Liver (tissue), 9 donors: Measurements from ENCODE around the gene SRGAP1. TPM values are rescaled to one million over a fixed set of nuclear protein-coding genes. Genes with fewer than 3 reads are reported as not detected.

Experiments used
- DNase-seq: peaks from one replicate; pipeline ENCODE4 v3.0.0-alpha.2; 2017; ENCODE audit warnings: low spot score
- H3K27ac ChIP-seq, 2 donors: one replicate each; pipeline ENCODE4 v1.7.0; 2013; ENCODE audit warnings: inconsistent platforms in 2 of 2, low read length in 2 of 2, control low read depth in 1 of 2, low read depth in 1 of 2, mild to moderate bottlenecking in 1 of 2
- H3K27me3 ChIP-seq, 4 donors: one replicate each; pipeline versions ENCODE4 v1.6.1 to v1.7.0; 2013; ENCODE audit warnings: low read length in 3 of 4, inconsistent platforms in 1 of 4, mild to moderate bottlenecking in 1 of 4, moderate library complexity in 1 of 4; ENCODE audit not compliant: control insufficient read depth in 4 of 4, insufficient read depth in 4 of 4
- H3K36me3 ChIP-seq, 4 donors: one replicate each; pipeline versions ENCODE4 v1.6.1 to v1.7.0; 2013; ENCODE audit warnings: low read length in 3 of 4, mild to moderate bottlenecking in 3 of 4, low read depth in 1 of 4, moderate library complexity in 1 of 4; ENCODE audit not compliant: control insufficient read depth in 4 of 4, insufficient read depth in 3 of 4
- H3K4me1 ChIP-seq, 4 donors: one replicate each; pipeline versions ENCODE4 v1.6.1 to v1.7.0; 2013; ENCODE audit warnings: low read length in 3 of 4, mild to moderate bottlenecking in 3 of 4, moderate library complexity in 1 of 4; ENCODE audit not compliant: control insufficient read depth in 4 of 4, insufficient read depth in 4 of 4
- H3K4me3 ChIP-seq, 3 donors: one replicate each; pipeline versions ENCODE4 v1.6.1 to v1.7.0; 2013; ENCODE audit warnings: low read length in 3 of 3, control low read depth in 1 of 3, low read depth in 1 of 3, mild to moderate bottlenecking in 1 of 3
- H3K9ac ChIP-seq, 2 donors: one replicate each; pipeline ENCODE4 v1.7.0; 2013; ENCODE audit warnings: low read length in 2 of 2, mild to moderate bottlenecking in 2 of 2, moderate library complexity in 2 of 2, control low read depth in 1 of 2, low read depth in 1 of 2
- H3K9me3 ChIP-seq, 4 donors: one replicate each; pipeline versions ENCODE4 v1.6.1 to v1.7.0; 2013; ENCODE audit warnings: low read length in 3 of 4; ENCODE audit not compliant: control insufficient read depth in 4 of 4
- FOXA2 ChIP-seq: IDR thresholded peaks from 2 replicates; pipeline ENCODE4 v1.6.1; 2016; ENCODE audit warnings: antibody characterized with exemption
- HNF4A ChIP-seq, 2 donors: conservative IDR thresholded peaks; 2 replicates each; pipeline ENCODE4 v1.6.1; 2016; ENCODE audit warnings: antibody characterized with exemption in 2 of 2, mild to moderate bottlenecking in 2 of 2
- JUND ChIP-seq, 2 donors: IDR thresholded peaks; 2 replicates each; pipeline ENCODE4 v1.6.1; 2016; ENCODE audit warnings: antibody characterized with exemption in 2 of 2
- NR2F2 ChIP-seq: IDR thresholded peaks from 2 replicates; pipeline ENCODE4 v1.6.1; 2016; ENCODE audit warnings: antibody characterized with exemption
- RAD21 ChIP-seq, 2 donors: IDR thresholded peaks; 2 replicates each; pipeline ENCODE4 v1.6.1; 2016; ENCODE audit warnings: antibody characterized with exemption in 2 of 2, mild to moderate bottlenecking in 2 of 2
- TAF1 ChIP-seq: conservative IDR thresholded peaks from 2 replicates; pipeline ENCODE4 v1.6.1; 2016; ENCODE audit warnings: antibody characterized with exemption, mild to moderate bottlenecking
- WGBS: extraction: QIAGEN DNeasy Blood & Tissue Kit; methylation state at CpG from one replicate; pipeline ENCODE4 v1.1.7; 2013; 5-methylcytosine and 5-hydroxymethylcytosine counted together
- polyA plus RNA-seq, 2 donors: library from polyadenylated mRNA; stranded (reverse) in 1 of 2; unstranded in 1 of 2; fragments of 200-250 nt in 1 of 2; fragments of >200 nt in 1 of 2; fragmentation: Nextera tagmentation in 1 of 2; extraction: Ambion mirVana in 1 of 2; gene quantifications; one replicate each; pipeline versions ENCODE4 v1.2.1 to v1.2.3, GENCODE V29; 2013 to 2015
- total RNA-seq, 2 donors: library from RNA; depleted of rRNA; stranded (reverse); fragments of >200 nt; gene quantifications; one replicate each; pipeline ENCODE4 v1.2.3, GENCODE V29; 2014
- TF ChIP-seq, protein P1 (sequence below): IDR thresholded peaks from 2 replicates; pipeline ENCODE4 v1.6.1; 2016; ENCODE audit warnings: antibody characterized with exemption
- TF ChIP-seq, protein P2 (sequence below): IDR thresholded peaks from 2 replicates; pipeline ENCODE4 v1.6.1; 2016; ENCODE audit warnings: antibody characterized with exemption
- TF ChIP-seq, protein P3 (sequence below): IDR thresholded peaks from 2 replicates; pipeline ENCODE4 v1.6.1; 2016; ENCODE audit warnings: antibody characterized with exemption, mild to moderate bottlenecking
- TF ChIP-seq, protein P4 (sequence below): fragments of 150-350 bp; IDR thresholded peaks from 2 replicates; pipeline ENCODE4 v1.5.1; 2017; ENCODE audit warnings: improper control_type of control experiment, low read depth, low read length; ENCODE audit not compliant: missing input control
- donor health status: healthy.
- donor health status: healthy.
- donor health status: healthy.
- donor health status: healthy.
- donor health status: healthy.

The SRGAP1 gene
- total and polyA plus RNA-seq, 4 donors, result 0.28 to 1.3 (median 0.85) TPM

DNA sequence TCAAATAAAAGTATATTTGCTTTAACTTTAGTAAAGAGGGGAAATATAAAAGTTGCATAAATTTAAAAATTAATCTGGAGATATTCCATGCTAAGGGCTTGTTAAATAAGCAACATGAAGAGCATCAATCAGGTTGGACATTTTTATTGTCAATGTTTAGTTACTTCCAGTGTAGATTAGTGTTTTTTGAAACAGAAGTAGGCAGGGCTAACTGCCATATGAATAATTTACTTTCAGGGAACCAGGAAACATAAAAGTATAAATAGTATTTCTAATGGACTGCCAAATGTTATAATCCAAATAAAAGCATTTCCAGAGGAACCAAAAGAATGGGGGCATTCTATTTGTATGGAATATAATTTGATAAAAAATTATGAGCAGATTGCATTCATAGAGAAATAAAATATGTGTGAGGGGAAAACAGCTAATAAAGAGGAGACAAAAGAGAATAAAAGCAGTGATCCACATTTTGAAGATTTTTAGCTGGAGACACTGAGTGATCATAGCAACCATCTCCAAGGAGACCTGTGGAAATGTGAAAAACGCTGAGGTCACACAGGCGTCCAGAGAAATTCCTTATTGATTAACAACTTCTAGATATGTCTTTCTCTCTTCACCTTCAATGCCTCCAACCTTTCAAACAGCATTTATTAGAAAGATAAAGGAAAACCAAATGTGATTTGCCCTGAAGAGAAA, 70.8 kb downstream of the SRGAP1 start:
- no peaks in the 10 kb centered on the region for H3K36me3 ChIP-seq
- H3K9me3 ChIP-seq, result no peaks in the 10 kb centered on the region
- H3K27me3 ChIP-seq, result no peaks in the 10 kb centered on the region
- H3K27ac ChIP-seq, result no peak overlapping the region
- 44% methylated on average over 2 of the region's 2 CpGs for WGBS
- TF ChIP-seq JUND (IDR thresholded peaks at IDR 0.05) (no peak), FOXA2 (no peak), HNF4A (conservative IDR thresholded peaks at IDR 0.05) (no peak), TAF1 (no peak), NR2F2 (no peak), RAD21 (IDR thresholded peaks at IDR 0.05) (no peak)
- TF ChIP-seq, protein P1, sequence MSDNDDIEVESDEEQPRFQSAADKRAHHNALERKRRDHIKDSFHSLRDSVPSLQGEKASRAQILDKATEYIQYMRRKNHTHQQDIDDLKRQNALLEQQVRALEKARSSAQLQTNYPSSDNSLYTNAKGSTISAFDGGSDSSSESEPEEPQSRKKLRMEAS, result no peak
- TF ChIP-seq, protein P2, sequence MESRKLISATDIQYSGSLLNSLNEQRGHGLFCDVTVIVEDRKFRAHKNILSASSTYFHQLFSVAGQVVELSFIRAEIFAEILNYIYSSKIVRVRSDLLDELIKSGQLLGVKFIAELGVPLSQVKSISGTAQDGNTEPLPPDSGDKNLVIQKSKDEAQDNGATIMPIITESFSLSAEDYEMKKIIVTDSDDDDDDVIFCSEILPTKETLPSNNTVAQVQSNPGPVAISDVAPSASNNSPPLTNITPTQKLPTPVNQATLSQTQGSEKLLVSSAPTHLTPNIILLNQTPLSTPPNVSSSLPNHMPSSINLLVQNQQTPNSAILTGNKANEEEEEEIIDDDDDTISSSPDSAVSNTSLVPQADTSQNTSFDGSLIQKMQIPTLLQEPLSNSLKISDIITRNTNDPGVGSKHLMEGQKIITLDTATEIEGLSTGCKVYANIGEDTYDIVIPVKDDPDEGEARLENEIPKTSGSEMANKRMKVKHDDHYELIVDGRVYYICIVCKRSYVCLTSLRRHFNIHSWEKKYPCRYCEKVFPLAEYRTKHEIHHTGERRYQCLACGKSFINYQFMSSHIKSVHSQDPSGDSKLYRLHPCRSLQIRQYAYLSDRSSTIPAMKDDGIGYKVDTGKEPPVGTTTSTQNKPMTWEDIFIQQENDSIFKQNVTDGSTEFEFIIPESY, result no peak
- TF ChIP-seq, protein P3, sequence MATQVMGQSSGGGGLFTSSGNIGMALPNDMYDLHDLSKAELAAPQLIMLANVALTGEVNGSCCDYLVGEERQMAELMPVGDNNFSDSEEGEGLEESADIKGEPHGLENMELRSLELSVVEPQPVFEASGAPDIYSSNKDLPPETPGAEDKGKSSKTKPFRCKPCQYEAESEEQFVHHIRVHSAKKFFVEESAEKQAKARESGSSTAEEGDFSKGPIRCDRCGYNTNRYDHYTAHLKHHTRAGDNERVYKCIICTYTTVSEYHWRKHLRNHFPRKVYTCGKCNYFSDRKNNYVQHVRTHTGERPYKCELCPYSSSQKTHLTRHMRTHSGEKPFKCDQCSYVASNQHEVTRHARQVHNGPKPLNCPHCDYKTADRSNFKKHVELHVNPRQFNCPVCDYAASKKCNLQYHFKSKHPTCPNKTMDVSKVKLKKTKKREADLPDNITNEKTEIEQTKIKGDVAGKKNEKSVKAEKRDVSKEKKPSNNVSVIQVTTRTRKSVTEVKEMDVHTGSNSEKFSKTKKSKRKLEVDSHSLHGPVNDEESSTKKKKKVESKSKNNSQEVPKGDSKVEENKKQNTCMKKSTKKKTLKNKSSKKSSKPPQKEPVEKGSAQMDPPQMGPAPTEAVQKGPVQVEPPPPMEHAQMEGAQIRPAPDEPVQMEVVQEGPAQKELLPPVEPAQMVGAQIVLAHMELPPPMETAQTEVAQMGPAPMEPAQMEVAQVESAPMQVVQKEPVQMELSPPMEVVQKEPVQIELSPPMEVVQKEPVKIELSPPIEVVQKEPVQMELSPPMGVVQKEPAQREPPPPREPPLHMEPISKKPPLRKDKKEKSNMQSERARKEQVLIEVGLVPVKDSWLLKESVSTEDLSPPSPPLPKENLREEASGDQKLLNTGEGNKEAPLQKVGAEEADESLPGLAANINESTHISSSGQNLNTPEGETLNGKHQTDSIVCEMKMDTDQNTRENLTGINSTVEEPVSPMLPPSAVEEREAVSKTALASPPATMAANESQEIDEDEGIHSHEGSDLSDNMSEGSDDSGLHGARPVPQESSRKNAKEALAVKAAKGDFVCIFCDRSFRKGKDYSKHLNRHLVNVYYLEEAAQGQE, result no peak
- TF ChIP-seq, protein P4, sequence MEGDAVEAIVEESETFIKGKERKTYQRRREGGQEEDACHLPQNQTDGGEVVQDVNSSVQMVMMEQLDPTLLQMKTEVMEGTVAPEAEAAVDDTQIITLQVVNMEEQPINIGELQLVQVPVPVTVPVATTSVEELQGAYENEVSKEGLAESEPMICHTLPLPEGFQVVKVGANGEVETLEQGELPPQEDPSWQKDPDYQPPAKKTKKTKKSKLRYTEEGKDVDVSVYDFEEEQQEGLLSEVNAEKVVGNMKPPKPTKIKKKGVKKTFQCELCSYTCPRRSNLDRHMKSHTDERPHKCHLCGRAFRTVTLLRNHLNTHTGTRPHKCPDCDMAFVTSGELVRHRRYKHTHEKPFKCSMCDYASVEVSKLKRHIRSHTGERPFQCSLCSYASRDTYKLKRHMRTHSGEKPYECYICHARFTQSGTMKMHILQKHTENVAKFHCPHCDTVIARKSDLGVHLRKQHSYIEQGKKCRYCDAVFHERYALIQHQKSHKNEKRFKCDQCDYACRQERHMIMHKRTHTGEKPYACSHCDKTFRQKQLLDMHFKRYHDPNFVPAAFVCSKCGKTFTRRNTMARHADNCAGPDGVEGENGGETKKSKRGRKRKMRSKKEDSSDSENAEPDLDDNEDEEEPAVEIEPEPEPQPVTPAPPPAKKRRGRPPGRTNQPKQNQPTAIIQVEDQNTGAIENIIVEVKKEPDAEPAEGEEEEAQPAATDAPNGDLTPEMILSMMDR, result no peak
- H3K4me3 ChIP-seq, result no peak overlapping the region
- no peak overlapping the region for H3K9ac ChIP-seq
- peaks cover 0 to 10% (median 1%) of the 10 kb centered on the region in 4 donors for H3K4me1 ChIP-seq
- no peak for DNase-seq

DNA sequence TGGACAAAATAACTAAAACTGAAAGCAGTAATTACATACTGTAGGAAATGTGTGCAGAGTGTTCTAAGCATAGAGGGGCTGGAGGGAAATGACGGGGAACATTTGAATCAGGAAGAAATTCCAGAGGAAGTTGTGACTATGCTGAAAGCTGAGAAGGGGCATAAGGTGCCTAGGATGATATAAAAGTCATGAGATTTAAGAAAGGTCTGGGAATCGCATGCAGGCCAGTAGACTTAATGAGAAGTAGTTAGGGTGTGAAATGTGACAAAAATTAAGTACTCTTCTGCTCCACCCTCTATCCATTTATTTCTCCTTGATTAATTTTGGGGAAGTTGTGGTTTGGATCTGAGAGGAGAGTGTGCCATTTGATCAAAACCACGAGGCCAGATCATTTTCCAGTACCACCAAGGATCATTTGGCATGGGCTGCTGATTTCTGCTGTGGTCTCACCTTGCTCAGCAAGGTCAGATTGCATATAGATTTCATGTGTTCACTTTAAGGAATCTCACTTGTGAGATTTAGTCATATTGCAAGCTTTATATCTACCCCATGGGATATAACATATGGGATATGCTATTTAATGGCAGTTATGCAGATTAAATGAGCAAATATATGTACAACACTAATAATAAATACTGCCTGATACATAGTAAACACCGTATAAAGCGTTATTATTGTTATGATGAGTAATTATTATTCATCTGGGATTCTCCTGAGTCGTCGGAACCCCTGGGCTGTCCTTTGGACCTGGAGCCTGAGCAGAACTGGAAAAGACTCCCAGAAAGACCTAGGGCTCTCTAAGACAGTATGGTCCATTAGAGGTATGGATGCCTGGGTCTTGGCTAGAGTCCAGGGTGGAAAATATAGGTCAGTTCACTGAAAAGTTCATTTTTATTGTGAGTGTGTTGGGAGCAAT, 72.3 kb downstream of the SRGAP1 start:
- no peak for DNase-seq
- no peaks in the 10 kb centered on the region for H3K36me3 ChIP-seq
- 77% methylated on average over 7 of the region's 7 CpGs for WGBS
- no peak overlapping the region for H3K9ac ChIP-seq
- TF ChIP-seq NR2F2 (peak; percentile 11), TAF1 (no peak)
- no peaks in the 10 kb centered on the region for H3K9me3 ChIP-seq
- H3K27ac ChIP-seq, result no peak overlapping the region
- peaks cover 0 to 10% (median 1%) of the 10 kb centered on the region in 4 donors for H3K4me1 ChIP-seq
- no peak overlapping the region for H3K4me3 ChIP-seq
- no peaks in the 10 kb centered on the region for H3K27me3 ChIP-seq
